22Rv1 (cell line): ENCODE measurements around the gene MOB1A.
A peak's percentile ranks its signal among the peaks of the same experiment; 100 is the strongest.
"Not testable (repeated sequence)": the region's sequence is repeated elsewhere in the genome, so short reads cannot be mapped to it uniquely, and the experiment has no call there.

Experiments
- H3K27ac ChIP-seq: fragments of 450-650 bp; 2 replicates; pipeline ENCODE4 v1.5.1; 2017
- ZFX ChIP-seq: fragments of 450-650 bp; IDR thresholded peaks from 2 replicates; pipeline ENCODE4 v1.6.1; 2017; ENCODE audit warnings: antibody characterized with exemption, borderline replicate concordance
- TF ChIP-seq, protein P1 (sequence below): fragments of 450-650 bp; IDR thresholded peaks from 2 replicates; pipeline ENCODE4 v1.5.1; 2017; ENCODE audit warnings: mild to moderate bottlenecking

Gene MOB1A

DNA sequence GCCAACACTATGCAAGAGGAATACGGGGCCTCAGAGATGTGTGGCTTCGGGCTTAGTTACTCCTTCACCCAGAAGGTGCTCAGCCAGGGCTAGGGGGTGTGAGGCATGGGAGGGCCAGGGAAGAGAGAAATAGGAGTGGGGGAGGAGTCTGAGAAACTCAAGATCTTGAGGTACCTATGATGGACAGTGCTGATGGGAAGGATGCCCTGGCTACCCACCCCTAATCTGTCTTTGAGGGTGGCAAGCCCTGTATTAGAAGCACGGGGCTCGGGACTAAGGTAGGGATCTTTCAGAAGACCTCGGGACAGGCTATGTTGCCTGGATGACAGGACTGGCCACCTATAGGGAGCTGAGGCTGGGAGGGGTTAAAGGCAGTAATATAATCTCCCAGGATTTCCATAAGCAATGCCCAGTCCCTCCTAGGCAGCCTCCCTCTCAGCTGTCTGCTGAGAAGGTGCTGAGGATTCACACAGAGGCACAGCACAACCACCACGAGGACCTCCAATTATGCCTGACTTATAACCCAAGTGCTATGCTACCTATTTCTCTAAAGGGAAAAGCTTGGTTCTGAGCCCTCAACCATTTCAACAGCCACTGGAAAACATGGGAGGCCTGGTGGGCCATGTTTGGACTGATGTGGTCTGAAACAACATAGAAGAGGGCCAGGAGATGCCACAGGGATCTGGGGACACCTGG lies 43.1 kb upstream of the MOB1A start:
- no peak for TF ChIP-seq ZFX
- TF ChIP-seq, protein P1, sequence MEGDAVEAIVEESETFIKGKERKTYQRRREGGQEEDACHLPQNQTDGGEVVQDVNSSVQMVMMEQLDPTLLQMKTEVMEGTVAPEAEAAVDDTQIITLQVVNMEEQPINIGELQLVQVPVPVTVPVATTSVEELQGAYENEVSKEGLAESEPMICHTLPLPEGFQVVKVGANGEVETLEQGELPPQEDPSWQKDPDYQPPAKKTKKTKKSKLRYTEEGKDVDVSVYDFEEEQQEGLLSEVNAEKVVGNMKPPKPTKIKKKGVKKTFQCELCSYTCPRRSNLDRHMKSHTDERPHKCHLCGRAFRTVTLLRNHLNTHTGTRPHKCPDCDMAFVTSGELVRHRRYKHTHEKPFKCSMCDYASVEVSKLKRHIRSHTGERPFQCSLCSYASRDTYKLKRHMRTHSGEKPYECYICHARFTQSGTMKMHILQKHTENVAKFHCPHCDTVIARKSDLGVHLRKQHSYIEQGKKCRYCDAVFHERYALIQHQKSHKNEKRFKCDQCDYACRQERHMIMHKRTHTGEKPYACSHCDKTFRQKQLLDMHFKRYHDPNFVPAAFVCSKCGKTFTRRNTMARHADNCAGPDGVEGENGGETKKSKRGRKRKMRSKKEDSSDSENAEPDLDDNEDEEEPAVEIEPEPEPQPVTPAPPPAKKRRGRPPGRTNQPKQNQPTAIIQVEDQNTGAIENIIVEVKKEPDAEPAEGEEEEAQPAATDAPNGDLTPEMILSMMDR: no peak
- H3K27ac ChIP-seq: 0 out of 2 replicates have a peak overlapping the region, but pooled peaks have one; percentile 15

DNA sequence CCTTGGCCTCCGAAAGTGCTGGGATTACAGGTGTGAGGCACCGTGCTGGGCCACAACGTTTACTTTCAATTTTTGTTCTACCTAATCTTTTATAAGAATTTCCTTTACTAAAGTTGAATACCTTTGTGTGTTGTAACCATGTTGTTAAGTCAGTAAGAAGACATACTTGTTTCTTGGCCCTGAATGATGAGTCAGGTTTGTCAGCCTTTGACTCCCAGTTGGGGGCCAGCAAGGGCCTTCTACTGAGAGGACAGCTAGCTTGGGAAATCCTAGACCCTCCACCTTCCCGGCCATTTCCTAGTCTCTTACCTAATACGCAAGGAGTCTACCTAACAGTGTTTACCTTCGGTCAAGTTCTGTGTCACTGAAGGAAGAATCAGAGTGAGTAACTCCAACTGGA lies 42.4 kb upstream of the MOB1A start:
- 0 out of 2 replicates have a peak overlapping the region, but pooled peaks have one; percentile 15 for H3K27ac ChIP-seq
- TF ChIP-seq, protein P1: no peak
- TF ChIP-seq ZFX: no peak

DNA sequence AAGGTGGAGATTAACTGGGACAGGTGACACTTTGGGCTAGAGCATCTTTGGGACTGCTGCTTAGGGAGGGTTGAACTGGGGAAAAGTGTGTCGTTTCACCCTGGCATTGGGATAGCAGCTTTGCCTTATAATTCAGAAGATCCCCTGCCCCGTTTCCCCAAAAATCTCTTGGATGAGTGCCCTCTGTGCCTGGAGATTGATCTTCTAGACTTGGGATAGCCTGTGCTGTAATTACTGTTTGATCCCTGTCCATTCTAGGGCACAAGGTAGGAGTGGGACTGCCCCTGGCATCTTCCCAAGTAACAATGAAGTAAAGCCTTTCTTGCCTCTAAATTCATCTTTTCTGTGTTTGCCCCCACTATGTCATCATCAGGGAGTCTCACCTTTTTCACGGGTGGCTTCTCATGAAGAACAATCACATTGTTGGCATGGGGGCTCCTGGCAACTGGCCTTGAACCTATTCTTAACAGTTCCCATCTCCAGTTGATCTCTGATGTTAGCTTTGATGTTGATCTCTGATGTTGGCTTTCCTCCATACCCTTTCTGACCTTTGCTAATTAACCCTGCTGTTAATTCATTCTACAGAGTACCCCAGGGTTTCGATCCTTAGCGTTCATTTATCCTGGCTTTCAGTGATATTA lies 41.3 kb upstream of the MOB1A start:
- H3K27ac ChIP-seq: no peak overlapping the region
- TF ChIP-seq ZFX: no peak
- TF ChIP-seq, protein P1: no peak

DNA sequence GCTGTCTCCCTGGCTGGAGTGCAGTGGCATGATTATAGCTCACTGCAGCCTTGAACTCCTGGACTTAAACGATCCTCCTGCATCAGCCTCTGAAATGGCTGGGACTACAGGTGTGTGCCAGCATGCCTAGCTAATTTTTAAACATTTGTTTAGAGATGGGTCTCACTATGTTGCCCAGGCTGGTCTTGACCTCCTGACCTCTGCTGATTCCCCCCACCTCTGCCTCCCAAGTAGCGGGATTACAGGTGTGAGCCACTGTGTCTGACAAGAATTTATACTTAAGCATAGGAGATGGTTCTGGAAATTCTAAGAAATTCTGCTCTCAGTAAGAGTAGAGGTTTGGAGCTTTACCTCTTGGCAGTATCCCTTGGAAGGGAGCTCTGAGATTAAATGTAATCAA lies 38.0 kb upstream of the MOB1A start:
- no peak overlapping the region for H3K27ac ChIP-seq
- TF ChIP-seq, protein P1: no peak
- TF ChIP-seq ZFX: no peak

DNA sequence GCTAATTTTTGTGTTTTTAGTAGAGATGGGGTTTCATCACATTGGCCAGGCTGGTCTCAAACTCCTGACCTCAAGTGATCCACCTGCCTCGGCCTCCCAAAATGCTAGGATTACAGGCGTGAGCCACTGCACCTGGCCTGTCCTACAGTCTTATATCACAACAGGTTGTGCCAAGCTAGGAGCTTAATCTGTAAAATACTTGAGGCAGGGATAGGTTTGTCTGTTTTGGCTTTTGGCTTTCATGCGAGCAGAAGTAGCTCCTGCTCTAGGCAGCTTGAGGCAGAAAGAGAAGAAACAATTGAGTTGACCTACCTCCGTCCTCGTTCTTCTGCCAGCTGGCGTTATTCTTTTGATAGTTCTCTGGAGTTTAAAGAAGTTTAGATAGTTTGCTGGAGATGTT lies 37.1 kb upstream of the MOB1A start:
- not testable (repeated sequence) for H3K27ac ChIP-seq

DNA sequence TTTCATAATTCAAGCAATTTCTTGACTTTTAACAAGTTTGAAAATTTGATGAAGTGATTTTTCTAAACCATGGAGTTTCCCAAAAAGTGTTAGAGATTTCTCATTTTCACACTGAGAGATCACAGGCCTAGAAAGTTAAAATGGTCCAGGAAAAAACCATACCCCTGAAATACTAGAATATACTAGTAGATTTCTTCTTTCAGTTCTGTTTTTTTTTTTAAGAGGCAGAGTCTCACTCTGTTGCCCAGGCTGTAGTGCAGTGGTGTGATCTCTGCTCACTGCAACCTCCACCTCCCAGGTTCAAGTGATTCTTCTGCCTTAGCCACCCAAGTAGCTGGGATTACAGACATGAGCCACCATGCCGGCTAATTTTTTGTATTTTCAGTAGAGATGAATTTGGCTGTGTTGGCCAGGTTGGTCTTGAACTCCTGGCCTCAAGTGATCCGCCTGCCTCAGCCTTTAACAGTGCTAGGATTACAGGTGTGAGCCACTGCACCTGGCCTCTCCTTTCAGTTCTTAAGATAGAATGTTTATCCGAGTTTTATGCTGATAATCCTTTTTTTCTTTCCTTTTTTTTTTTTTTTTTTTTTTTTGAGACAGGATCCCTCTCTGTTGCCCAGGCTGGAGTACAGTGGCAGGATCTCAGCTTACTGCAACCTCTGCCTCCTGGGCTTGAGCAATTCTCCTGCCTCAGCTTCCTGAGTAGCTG lies 34.2 kb upstream of the MOB1A start:
- TF ChIP-seq, protein P1: no peak
- no peak for TF ChIP-seq ZFX
- H3K27ac ChIP-seq: no peak overlapping the region

DNA sequence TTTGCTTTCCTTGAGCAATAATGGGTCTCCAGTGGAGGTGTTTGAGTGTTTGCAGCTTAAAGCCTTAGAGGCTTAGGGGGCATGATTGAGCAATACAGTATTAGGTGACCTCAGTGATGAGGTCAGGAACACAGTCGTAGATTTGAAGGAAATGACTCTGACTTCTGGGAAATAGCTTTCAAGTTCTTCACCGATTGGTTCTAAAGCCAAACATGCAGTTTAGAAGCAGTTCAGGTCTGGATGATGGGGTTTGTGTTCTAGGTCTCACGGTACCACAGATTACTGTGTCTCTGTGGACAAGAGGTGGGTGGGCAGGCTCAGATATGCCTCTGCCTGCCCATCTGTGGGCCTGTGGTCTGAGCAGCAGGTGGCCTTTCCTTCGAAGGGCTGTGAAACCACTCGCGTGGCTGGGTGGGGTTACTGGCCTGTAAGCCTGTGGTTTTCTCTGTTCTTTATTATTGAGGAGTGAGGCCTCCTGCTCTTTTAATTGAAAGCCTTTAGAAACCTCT lies 27.6 kb upstream of the MOB1A start:
- H3K27ac ChIP-seq: peak overlapping the region; percentile 86
- TF ChIP-seq, protein P1: no peak
- TF ChIP-seq ZFX: no peak
